G401.6 (cell line): ENCODE data around the gene PDCL2.

Experiments
- FAIRE-seq: peaks from 2 replicates; lab custom pipeline; 2012; peaks lifted over from hg19 to GRCh38; lab: Jason Lieb, UNC

PDCL2 gene

DNA sequence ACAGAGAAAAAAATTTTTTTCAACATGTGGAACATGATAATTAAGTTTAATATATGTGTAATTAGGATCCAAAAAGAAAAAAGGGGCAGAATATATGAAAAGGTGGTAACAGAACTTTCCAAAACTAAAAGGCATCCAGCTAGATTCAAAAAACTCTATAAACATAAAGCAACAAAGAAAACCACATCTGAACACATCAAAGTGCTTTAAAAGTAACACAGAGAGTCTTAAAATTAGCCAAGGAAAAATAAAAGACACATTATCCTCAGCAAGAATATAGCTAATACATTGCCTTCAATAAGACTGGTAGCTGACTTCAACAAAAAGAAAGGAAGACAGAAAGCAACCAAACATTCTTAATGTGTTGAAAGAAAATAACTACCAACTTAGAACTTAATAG lies 53.5 kb downstream of the PDCL2 start:
- no peak for FAIRE-seq

GRCh38 chr4:55534306-55534705 lies 57.7 kb downstream of the PDCL2 start:
- no peak for FAIRE-seq

DNA sequence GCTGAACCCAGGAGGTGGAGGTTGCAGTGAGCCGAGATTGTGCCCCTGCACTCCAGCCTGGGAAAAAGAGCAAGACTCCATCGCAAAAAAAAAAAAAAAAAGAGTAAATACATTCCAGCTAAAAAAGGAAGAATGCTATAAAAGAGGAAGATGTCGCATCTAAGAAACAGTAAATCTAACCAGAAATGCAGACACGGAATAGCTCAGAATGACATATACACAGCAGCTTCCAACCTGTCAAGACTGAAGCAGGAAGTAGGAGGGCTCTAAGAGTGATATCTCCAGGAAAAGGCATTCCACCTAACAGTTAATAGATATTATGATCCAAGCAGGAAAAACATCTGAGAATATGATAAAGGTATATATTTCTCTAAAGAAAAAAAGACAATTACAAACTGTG lies 61.4 kb downstream of the PDCL2 start:
- no peak for FAIRE-seq

DNA sequence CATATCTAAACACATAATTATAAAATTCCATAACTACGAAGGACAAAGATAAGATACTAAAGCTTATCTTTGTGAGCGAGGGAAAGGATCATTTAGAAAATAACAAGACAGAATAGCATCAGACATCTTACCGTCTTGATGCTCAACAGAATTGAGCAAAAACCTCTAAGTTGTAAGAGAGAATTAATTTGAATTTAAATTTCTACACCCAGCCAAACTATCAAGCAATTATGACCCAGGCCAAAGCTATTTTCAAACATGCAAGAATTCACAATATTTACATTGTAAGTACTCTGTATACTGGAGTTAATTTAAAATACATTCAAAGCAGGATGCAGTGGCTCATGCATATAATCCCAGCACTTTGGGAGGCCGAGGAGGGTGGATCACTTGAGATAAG lies 61.9 kb downstream of the PDCL2 start:
- no peak for FAIRE-seq

- no peak for FAIRE-seq
Measured at GRCh38 chr4:55528491-55528890, 63.6 kb downstream of the PDCL2 start.

- no peak for FAIRE-seq
Measured at GRCh38 chr4:55524844-55525571, 67.0 kb downstream of the PDCL2 start.

GRCh38 chr4:55518442-55518841 lies 73.6 kb downstream of the PDCL2 start:
- FAIRE-seq = no peak

- no peak for FAIRE-seq
Measured at GRCh38 chr4:55517526-55518229, 74.4 kb downstream of the PDCL2 start.

DNA sequence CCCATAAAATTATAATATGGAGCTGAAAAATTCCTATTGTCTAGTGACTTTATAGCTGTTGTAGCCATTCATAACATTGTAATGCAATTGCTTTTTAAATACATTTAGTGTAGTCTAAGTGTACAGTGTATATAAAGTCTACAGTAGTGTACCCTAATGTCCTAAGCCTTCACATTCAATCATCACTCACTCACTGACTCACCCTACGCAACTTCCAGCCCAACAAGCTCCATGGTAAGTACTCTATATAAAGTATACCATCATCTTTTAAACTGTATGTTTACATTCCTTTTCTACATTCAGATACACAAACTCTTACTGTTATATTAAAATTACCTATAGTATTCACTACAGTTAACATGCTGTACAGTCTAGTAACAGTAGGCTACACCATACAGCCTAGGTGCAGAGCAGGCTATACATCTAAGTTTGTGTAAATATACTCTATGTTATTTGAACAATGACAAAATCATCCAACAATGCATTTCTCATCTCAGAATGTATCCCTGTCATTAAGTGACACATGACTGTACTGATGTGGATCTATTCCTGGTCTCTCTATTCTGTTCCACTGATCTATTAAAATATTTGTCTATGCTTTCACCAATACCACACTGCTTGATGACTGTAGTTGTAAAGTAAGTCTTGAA lies 79.0 kb downstream of the PDCL2 start:
- FAIRE-seq = no peak

GRCh38 chr4:55512077-55512476 lies 80.0 kb downstream of the PDCL2 start:
- no peak for FAIRE-seq

DNA sequence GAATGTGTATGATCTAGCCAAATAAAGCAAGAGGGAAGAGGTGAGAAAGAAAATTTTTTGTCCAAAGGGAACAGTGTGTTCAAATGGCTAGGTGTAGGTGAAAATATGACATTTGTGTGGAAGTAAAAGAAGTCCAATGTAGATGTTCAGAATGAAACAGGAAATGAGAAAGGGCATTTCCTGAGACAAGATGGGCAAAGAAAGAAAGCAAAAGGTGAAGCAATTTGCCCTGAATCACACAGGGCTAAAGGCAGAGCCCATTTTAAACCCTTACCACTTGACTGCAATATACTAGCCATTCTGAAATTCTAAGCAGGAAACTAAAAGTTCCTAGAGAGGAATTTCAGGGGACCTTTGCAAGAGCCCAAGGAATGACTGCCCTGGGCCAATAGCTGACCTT lies 81.4 kb downstream of the PDCL2 start:
- FAIRE-seq = no peak

DNA sequence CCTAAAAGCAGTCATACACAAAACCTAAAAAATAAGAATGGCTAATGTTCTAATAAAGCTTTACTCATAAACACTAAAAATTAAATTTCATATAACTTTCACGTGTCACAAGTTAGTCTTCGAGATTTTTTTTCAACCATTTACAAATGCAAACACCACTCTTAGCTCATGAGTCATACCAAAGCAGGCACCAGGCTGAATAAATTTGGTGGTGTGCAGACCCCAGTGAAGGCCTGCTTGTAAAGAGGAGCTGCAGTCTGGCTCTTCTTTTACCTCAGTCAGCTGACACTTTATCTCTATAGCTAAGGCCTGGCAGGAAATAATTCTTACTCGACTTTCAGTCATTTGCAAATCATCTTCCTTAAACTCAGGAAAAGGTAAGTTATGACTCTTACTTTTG lies 82.8 kb downstream of the PDCL2 start:
- FAIRE-seq = no peak

DNA sequence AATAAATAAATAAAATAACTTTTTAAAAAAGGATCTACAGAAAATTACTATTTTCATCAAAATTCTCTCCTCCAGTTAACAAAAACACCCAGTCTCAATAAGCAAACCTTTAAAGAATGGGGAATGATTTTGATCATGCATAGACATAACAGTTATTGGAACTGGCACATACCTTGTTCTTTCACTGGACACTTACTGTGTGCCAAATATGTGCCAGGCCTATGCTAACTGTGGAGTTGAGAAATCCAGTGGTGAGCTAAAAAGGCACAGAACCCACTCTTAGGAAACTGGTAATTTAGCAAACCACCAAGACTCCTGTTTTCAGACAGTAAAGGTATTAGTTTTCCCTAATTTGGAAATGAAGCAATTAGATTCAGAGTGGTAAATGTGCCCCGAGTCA lies 84.4 kb downstream of the PDCL2 start:
- no peak for FAIRE-seq
